ENCODE results near the gene NCDN.

The NCDN gene

GRCh38 chr1:35590476-35591040, 33.0 kb downstream of the NCDN start:
- no peak for DNase-seq (ENCODE audit: low read depth, low spot score)

GRCh38 chr1:35591211-35591610, 33.6 kb downstream of the NCDN start:
- no peak for DNase-seq (ENCODE audit: low read depth, low spot score)

- DNase-seq (ENCODE audit: low read depth, low spot score), result no peak
Observed at GRCh38 chr1:35592991-35593769, 35.6 kb downstream of the NCDN start.

GRCh38 chr1:35594005-35594760, 36.6 kb downstream of the NCDN start:
- no peak for DNase-seq (ENCODE audit: low read depth, low spot score)

- DNase-seq (ENCODE audit: low read depth, low spot score), result no peak
Observed at GRCh38 chr1:35595684-35596083, 38.1 kb downstream of the NCDN start.

GRCh38 chr1:35597870-35598269, 40.3 kb downstream of the NCDN start:
- no peak for DNase-seq (ENCODE audit: low read depth, low spot score)

- no peak for DNase-seq (ENCODE audit: low read depth, low spot score)
Observed at GRCh38 chr1:35598895-35599294, 41.3 kb downstream of the NCDN start.

- no peak for DNase-seq (ENCODE audit: low read depth, low spot score)
Observed at GRCh38 chr1:35599411-35599810, 41.8 kb downstream of the NCDN start.

- no peak for DNase-seq (ENCODE audit: low read depth, low spot score)
Observed at GRCh38 chr1:35600593-35600992, 43.0 kb downstream of the NCDN start.

GRCh38 chr1:35603468-35603867, 45.9 kb downstream of the NCDN start:
- DNase-seq (ENCODE audit: low read depth, low spot score), result no peak

- DNase-seq (ENCODE audit: low read depth, low spot score), result no peak
Observed at GRCh38 chr1:35603941-35604340, 46.3 kb downstream of the NCDN start.

GRCh38 chr1:35605071-35605866, 47.7 kb downstream of the NCDN start:
- no peak for DNase-seq (ENCODE audit: low read depth, low spot score)

GRCh38 chr1:35605867-35606182, 48.2 kb downstream of the NCDN start:
- no peak for DNase-seq (ENCODE audit: low read depth, low spot score)

GRCh38 chr1:35611655-35612054, 54.1 kb downstream of the NCDN start:
- DNase-seq (ENCODE audit: low read depth, low spot score), result no peak

GRCh38 chr1:35615440-35615839, 57.8 kb downstream of the NCDN start:
- no peak for DNase-seq (ENCODE audit: low read depth, low spot score)

Measured in iPS DF 19.7 (cell line).